ENCODE results near the gene SCARF2.
"Not testable (repeated sequence)": the region's sequence is repeated elsewhere in the genome, so short reads cannot be mapped to it uniquely, and the experiment has no call there.

The SCARF2 gene

DNA sequence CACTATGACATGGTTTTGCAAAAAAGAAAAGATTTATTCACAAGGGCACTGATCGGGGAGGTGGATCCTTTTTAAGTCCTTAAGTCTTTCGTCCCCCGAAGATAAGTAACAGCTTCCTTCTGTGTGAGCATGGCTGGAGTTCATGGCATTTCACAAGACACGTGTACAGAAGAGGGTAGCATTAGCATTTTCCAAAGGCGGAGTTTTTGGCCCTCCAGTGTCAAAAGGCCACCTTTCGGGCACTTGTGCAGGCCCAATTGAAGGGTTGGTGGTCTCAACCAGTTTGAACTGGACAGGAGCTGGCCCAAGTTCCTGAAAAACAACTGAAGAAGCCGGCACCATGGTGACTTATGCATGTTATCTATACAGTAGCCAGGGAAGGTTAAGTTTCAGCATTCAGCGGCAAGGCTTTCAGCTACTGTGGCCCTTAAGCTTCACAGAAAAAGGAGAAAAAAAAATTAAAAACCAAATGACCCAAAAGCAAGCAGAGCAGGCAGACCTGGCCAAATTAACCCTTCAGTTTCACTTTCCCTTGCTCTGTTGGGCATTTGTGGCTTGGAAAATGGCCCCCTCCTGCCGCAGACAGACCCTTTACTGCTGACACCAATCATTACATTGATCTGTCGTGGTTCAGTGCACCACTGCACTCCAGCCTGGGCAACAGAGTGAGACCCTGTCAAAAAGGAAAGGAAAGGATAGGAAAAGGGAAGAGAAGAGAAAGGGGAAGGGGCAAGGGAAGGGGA, 25.0 kb downstream of the SCARF2 start:
- TF ChIP-seq, protein P1, sequence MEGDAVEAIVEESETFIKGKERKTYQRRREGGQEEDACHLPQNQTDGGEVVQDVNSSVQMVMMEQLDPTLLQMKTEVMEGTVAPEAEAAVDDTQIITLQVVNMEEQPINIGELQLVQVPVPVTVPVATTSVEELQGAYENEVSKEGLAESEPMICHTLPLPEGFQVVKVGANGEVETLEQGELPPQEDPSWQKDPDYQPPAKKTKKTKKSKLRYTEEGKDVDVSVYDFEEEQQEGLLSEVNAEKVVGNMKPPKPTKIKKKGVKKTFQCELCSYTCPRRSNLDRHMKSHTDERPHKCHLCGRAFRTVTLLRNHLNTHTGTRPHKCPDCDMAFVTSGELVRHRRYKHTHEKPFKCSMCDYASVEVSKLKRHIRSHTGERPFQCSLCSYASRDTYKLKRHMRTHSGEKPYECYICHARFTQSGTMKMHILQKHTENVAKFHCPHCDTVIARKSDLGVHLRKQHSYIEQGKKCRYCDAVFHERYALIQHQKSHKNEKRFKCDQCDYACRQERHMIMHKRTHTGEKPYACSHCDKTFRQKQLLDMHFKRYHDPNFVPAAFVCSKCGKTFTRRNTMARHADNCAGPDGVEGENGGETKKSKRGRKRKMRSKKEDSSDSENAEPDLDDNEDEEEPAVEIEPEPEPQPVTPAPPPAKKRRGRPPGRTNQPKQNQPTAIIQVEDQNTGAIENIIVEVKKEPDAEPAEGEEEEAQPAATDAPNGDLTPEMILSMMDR (conservative IDR thresholded peaks at IDR 0.05; ENCODE audit: low read depth, low read length), result no peak
- DNase-seq (ENCODE audit: low read depth), result no peak
- no peak overlapping the region for H3K4me3 ChIP-seq (ENCODE audit: low read depth, low read length)

DNA sequence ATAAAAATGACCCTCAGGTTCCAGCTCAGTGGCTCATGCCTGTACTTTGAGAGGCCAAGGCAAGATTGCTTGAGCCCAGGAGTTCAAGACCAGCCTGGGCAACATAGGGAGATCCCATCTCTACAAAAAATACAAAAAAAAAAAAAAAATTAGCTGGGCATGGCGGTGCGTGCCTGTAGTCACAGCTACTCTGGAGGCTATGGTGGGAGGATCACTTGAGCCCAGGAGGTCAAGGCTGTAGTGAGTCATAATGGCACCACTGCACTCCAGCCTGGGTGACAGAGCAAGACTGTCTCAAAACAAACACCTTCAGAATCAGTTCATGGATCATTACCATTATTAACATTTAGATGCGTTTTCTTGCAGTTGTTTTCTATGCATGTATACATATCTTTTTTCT, 28.2 kb downstream of the SCARF2 start:
- DNase-seq (ENCODE audit: low read depth); H3K4me3 ChIP-seq (ENCODE audit: low read depth, low read length): not testable (repeated sequence)

DNA sequence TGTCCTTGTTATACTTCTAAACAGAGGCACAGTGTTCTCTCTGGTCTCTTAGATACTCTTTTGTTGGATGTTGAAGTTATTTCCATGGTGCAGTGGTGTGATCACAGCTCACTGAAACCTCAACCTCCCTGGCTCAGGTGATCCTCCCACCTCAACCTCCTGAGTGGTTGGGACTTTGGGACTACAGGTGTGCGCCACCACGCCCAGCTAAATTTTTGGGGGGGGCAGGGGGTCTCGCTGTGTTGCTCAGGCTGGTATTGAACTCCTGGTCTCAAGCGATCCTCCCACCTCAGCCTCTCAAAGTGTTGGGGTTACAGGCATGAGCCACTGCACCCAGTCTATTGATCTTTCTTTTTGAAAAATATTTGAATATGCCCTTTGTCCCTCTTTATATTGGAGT, 28.7 kb downstream of the SCARF2 start:
- no peak overlapping the region for H3K4me3 ChIP-seq (ENCODE audit: low read depth, low read length)
- TF ChIP-seq, protein P1 (conservative IDR thresholded peaks at IDR 0.05; ENCODE audit: low read depth, low read length), result no peak
- DNase-seq (ENCODE audit: low read depth), result no peak

DNA sequence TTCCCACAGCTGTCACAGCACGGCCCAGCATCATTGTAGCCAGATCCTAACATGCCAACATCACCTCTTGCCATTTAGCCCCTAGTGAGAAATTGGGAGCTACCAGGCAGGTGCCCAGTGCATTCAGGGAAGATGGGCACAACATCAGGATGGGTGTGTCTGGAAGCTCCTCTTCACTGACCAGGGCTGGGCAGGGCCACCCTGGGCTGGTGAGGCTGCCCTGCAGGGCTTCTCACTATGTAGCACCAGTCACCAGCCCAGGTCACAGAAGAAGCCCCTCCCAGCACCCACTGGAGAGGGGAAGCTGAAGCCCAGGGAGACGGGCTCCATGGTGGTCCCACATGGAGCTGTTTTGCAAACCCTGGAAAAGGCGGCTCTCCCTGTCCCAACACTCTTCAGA, 29.8 kb downstream of the SCARF2 start:
- DNase-seq (ENCODE audit: low read depth), result no peak
- TF ChIP-seq, protein P1 (conservative IDR thresholded peaks at IDR 0.05; ENCODE audit: low read depth, low read length), result no peak
- H3K4me3 ChIP-seq (ENCODE audit: low read depth, low read length), result no peak overlapping the region

DNA sequence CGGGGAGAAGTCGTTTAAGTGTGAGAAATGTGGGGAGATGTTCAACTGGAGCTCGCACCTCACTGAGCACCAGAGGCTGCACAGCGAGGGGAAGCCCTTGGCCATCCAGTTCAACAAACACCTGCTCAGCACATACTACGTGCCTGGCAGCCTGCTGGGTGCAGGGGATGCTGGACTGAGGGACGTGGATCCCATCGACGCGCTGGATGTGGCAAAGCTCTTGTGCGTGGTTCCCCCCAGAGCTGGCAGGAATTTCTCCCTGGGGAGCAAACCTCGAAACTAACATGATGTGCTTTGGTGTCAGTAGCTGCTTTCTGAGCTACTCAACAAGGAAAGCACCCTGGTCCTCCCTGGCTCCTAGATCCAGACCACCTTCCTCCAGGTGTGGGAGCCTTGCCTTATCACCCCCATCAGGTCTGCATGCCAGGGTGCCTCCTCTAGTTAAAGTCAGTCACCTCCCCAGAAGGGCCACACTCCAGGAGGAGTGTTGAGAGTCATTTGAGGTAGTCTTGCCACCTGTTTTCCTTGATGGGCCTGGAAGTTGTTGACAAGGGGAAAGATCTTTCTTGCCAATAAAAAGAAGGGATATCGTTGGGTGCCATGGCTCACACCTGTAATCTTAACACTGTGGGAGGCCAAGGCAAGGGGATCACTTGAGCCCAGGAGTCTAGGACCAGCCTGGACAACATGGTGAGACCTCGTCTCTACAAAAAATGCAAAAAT, 30.8 kb downstream of the SCARF2 start:
- TF ChIP-seq, protein P1 (conservative IDR thresholded peaks at IDR 0.05; ENCODE audit: low read depth, low read length), result no peak
- DNase-seq (ENCODE audit: low read depth), result no peak
- H3K4me3 ChIP-seq (ENCODE audit: low read depth, low read length), result no peak overlapping the region

DNA sequence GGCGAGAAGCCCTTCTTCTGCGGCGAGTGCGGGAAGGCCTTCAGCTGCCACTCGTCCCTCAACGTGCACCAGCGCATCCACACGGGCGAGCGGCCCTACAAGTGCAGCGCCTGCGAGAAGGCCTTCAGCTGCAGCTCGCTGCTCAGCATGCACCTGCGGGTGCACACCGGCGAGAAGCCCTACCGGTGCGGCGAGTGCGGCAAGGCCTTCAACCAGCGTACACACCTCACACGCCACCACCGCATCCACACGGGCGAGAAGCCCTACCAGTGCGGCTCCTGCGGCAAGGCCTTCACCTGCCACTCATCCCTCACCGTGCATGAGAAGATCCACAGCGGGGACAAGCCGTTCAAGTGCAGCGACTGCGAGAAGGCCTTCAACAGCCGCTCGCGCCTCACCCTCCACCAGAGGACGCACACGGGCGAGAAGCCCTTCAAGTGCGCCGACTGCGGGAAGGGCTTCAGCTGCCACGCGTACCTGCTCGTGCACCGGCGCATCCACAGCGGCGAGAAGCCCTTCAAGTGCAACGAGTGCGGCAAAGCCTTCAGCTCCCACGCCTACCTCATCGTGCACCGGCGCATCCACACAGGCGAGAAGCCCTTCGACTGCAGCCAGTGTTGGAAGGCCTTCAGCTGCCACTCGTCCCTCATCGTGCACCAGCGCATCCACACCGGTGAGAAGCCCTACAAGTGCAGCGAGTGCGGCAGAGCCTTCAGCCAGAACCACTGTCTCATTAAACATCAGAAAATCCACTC, 31.5 kb downstream of the SCARF2 start:
- H3K4me3 ChIP-seq (ENCODE audit: low read depth, low read length), result no peak overlapping the region
- TF ChIP-seq, protein P1 (conservative IDR thresholded peaks at IDR 0.05; ENCODE audit: low read depth, low read length), result no peak
- DNase-seq (ENCODE audit: low read depth), result no peak

DNA sequence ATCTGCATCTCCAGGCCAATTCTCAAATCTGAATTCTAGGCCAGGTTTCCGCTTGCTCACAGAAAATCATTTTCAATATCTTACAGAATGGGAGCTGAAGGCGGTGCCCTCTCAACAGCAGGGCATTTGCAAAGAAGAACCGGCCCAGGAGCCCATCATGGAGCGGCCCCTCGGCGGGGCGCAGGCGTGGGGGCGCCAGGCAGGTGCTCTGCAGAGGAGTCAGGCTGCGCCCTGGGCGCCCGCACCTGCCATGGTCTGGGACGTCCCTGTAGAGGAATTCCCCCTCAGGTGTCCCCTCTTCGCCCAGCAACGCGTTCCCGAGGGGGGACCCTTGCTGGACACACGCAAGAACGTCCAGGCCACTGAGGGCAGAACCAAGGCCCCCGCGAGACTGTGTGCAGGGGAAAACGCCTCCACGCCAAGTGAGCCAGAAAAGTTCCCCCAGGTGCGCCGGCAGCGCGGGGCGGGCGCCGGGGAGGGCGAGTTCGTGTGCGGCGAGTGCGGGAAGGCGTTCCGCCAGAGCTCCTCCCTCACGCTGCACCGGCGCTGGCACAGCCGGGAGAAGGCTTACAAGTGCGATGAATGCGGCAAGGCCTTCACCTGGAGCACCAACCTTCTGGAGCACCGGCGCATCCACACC, 32.2 kb downstream of the SCARF2 start:
- TF ChIP-seq, protein P1 (conservative IDR thresholded peaks at IDR 0.05; ENCODE audit: low read depth, low read length), result no peak
- DNase-seq (ENCODE audit: low read depth), result no peak

More for the DNA sequence above, 32.2 kb downstream of the SCARF2 start:
- no peak overlapping the region for H3K4me3 ChIP-seq (ENCODE audit: low read depth, low read length)
